ENCODE data around the gene PDZK1IP1. TPM values are rescaled to one million over a fixed set of nuclear protein-coding genes. Genes with fewer than 3 reads are reported as not detected.
"Not testable (repeated sequence)": the region's sequence is repeated elsewhere in the genome, so short reads cannot be mapped to it uniquely, and the experiment has no call there.

PDZK1IP1 gene
- total RNA-seq, 1 experiment from 2014 or later = not detected

- Histone ChIP-seq H3K27me3 (replicated peaks; ENCODE audit: insufficient read depth, low read depth, low read length, poor library complexity) (peaks cover 15% of the 10 kb centered on the region), H3K4me1 (ENCODE audit: insufficient read depth, low read length, poor library complexity, severe bottlenecking) (no peaks in the 10 kb centered on the region), H3K36me3 (ENCODE audit: insufficient read depth, low read length, poor library complexity, severe bottlenecking) (no peaks in the 10 kb centered on the region), H3K4me3 (ENCODE audit: low read depth, low read length, poor library complexity, severe bottlenecking) (no peak overlapping the region), H3K27ac (ENCODE audit: low read depth, low read length, poor library complexity, severe bottlenecking) (no peak overlapping the region), H3K9me3 (ENCODE audit: low read depth, low read length, poor library complexity, severe bottlenecking) (no peaks in the 10 kb centered on the region)
- DNase-seq (ENCODE audit: low spot score) = no peak
- no TSS peak for BruUV-seq (replicated peaks)
- ChIA-PET CTCF (no interaction called here), POLR2A (ENCODE audit: low non-redundant PET) (no interaction called here)
- TF ChIP-seq CTCF (conservative IDR thresholded peaks at IDR 0.05; ENCODE audit: low read depth, low read length) = no peak
- no peak for TF ChIP-seq EZH2 (IDR thresholded peaks at IDR 0.05; ENCODE audit: borderline replicate concordance, low read depth, low read length, poor library complexity, severe bottlenecking)
- intact Hi-C loops (cut with micrococcal nuclease; ENCODE audit: unreplicated experiment) = no loop called here
Observed at GRCh38 chr1:47164552-47164951, 25.3 kb downstream of the PDZK1IP1 start.

GRCh38 chr1:47161298-47162040, 28.4 kb downstream of the PDZK1IP1 start:
- Histone ChIP-seq H3K4me3 (ENCODE audit: low read depth, low read length, poor library complexity, severe bottlenecking) (no peak overlapping the region), H3K27ac (ENCODE audit: low read depth, low read length, poor library complexity, severe bottlenecking) (no peak overlapping the region), H3K4me1 (ENCODE audit: insufficient read depth, low read length, poor library complexity, severe bottlenecking) (no peaks in the 10 kb centered on the region), H3K36me3 (ENCODE audit: insufficient read depth, low read length, poor library complexity, severe bottlenecking) (no peaks in the 10 kb centered on the region), H3K9me3 (ENCODE audit: low read depth, low read length, poor library complexity, severe bottlenecking) (no peaks in the 10 kb centered on the region), H3K27me3 (replicated peaks; ENCODE audit: insufficient read depth, low read depth, low read length, poor library complexity) (peaks cover 15% of the 10 kb centered on the region)
- intact Hi-C loops (cut with micrococcal nuclease; ENCODE audit: unreplicated experiment) = no loop called here
- BruUV-seq (replicated peaks) = no TSS peak
- no peak for DNase-seq (ENCODE audit: low spot score)
- TF ChIP-seq EZH2 (IDR thresholded peaks at IDR 0.05; ENCODE audit: borderline replicate concordance, low read depth, low read length, poor library complexity, severe bottlenecking) = no peak
- TF ChIP-seq CTCF (conservative IDR thresholded peaks at IDR 0.05; ENCODE audit: low read depth, low read length) = no peak
- POLR2A ChIA-PET (ENCODE audit: low non-redundant PET) = no interaction called here
- CTCF ChIA-PET = no interaction called here

GRCh38 chr1:47160716-47161115, 29.1 kb downstream of the PDZK1IP1 start:
- Histone ChIP-seq H3K27me3 (replicated peaks; ENCODE audit: insufficient read depth, low read depth, low read length, poor library complexity) (peaks cover 15% of the 10 kb centered on the region), H3K4me1 (ENCODE audit: insufficient read depth, low read length, poor library complexity, severe bottlenecking) (no peaks in the 10 kb centered on the region), H3K27ac (ENCODE audit: low read depth, low read length, poor library complexity, severe bottlenecking) (no peak overlapping the region), H3K4me3 (ENCODE audit: low read depth, low read length, poor library complexity, severe bottlenecking) (no peak overlapping the region), H3K36me3 (ENCODE audit: insufficient read depth, low read length, poor library complexity, severe bottlenecking) (no peaks in the 10 kb centered on the region), H3K9me3 (ENCODE audit: low read depth, low read length, poor library complexity, severe bottlenecking) (no peaks in the 10 kb centered on the region)
- intact Hi-C loops (cut with micrococcal nuclease; ENCODE audit: unreplicated experiment) = no loop called here
- DNase-seq (ENCODE audit: low spot score) = no peak
- TF ChIP-seq EZH2 (IDR thresholded peaks at IDR 0.05; ENCODE audit: borderline replicate concordance, low read depth, low read length, poor library complexity, severe bottlenecking) (no peak), CTCF (conservative IDR thresholded peaks at IDR 0.05; ENCODE audit: low read depth, low read length) (no peak)
- ChIA-PET POLR2A (ENCODE audit: low non-redundant PET) (no interaction called here), CTCF (no interaction called here)
- BruUV-seq (replicated peaks) = no TSS peak

- H3K27me3 ChIP-seq (replicated peaks; ENCODE audit: insufficient read depth, low read depth, low read length, poor library complexity) = peaks cover 14% of the 10 kb centered on the region
- intact Hi-C loops (cut with micrococcal nuclease; ENCODE audit: unreplicated experiment); H3K9me3 ChIP-seq (ENCODE audit: low read depth, low read length, poor library complexity, severe bottlenecking); POLR2A ChIA-PET (ENCODE audit: low non-redundant PET); H3K27ac ChIP-seq (ENCODE audit: low read depth, low read length, poor library complexity, severe bottlenecking); H3K4me3 ChIP-seq (ENCODE audit: low read depth, low read length, poor library complexity, severe bottlenecking); CTCF ChIA-PET; H3K4me1 ChIP-seq (ENCODE audit: insufficient read depth, low read length, poor library complexity, severe bottlenecking); H3K36me3 ChIP-seq (ENCODE audit: insufficient read depth, low read length, poor library complexity, severe bottlenecking); BruUV-seq (replicated peaks); DNase-seq (ENCODE audit: low spot score): not testable (repeated sequence)
Observed at GRCh38 chr1:47157957-47158356, 31.9 kb downstream of the PDZK1IP1 start.

- H3K4me3 ChIP-seq (ENCODE audit: low read depth, low read length, poor library complexity, severe bottlenecking); CTCF ChIA-PET; H3K27ac ChIP-seq (ENCODE audit: low read depth, low read length, poor library complexity, severe bottlenecking); H3K36me3 ChIP-seq (ENCODE audit: insufficient read depth, low read length, poor library complexity, severe bottlenecking); H3K27me3 ChIP-seq (replicated peaks; ENCODE audit: insufficient read depth, low read depth, low read length, poor library complexity); H3K4me1 ChIP-seq (ENCODE audit: insufficient read depth, low read length, poor library complexity, severe bottlenecking); intact Hi-C loops (cut with micrococcal nuclease; ENCODE audit: unreplicated experiment); BruUV-seq (replicated peaks); DNase-seq (ENCODE audit: low spot score); H3K9me3 ChIP-seq (ENCODE audit: low read depth, low read length, poor library complexity, severe bottlenecking): not testable (repeated sequence)
- POLR2A ChIA-PET (ENCODE audit: low non-redundant PET) = interaction anchor here (0.7 kb wide), 1 partner anchor 422 kb away, joined by 4 read pairs; no protein-coding TSS in a partner anchor
Observed at GRCh38 chr1:47156457-47156856, 33.4 kb downstream of the PDZK1IP1 start.
